ENCODE data around the gene CASP7. TPM values are rescaled to one million over a fixed set of nuclear protein-coding genes. Genes with fewer than 3 reads are reported as not detected.

CASP7 gene
- total RNA-seq, 1 donor from 2014 or later: 5.9 TPM

GRCh38 chr10:113706623-113707022 is 26.9 kb downstream of the CASP7 start:
- intact Hi-C loops (cut with DNase I): loop anchor here (5.0 kb wide), 1 partner anchor 91 kb away; no protein-coding TSS in a partner anchor
- no peak for DNase-seq (ENCODE audit: low spot score)

DNA sequence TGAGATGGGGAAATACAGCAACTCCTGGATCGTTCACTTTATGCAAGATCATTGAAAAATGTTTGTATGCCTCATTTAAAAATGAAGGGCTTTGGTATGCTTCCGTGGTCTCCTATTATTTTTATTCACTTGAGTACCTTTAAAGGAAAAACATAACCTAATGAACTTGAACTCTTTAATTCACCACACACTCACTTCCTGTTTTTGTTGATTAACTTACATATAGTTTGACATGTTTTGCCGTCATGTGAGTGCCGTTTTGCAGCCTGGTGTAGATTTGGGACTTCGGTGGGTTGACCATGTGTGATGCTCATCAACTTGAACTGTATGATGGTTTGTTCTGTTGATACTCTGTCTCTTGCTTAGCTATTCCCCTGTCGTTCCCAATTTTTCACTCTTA is 28.9 kb downstream of the CASP7 start:
- intact Hi-C loops (cut with DNase I): loop anchor here (5.0 kb wide), 1 partner anchor 89 kb away; no protein-coding TSS in a partner anchor
- DNase-seq (ENCODE audit: low spot score): no peak

DNA sequence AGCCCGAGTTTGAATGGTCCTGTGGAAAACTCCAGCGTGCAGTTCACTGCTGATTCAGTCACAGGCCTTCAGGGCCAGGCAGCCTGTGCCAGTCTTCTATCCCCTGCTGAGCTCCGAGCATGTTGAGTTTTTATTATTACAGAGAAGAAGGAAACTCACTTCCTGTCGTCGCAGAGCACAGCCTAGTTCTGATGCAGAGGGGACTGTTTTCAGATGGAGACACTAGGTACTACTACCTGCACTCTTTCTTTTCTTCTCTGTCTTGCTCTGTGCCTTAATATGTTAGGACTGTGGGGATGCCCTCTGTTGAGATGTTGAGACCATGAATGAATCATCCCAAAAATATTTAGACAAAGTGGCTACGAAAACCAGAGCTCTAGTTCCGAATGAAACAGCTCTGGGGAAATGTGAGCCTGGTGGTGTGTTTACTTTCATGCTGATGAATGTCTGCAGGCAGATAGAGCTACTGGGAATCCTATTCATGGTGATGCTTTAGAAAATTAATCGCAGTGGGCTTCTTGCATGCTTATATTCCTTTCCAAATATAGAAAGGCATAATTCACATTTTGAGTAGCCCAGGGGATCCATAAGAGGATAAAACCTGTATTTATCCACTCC is 29.6 kb downstream of the CASP7 start:
- intact Hi-C loops (cut with DNase I): loop anchor here (5.0 kb wide), 1 partner anchor 88 kb away; no protein-coding TSS in a partner anchor
- DNase-seq (ENCODE audit: low spot score): no peak

DNA sequence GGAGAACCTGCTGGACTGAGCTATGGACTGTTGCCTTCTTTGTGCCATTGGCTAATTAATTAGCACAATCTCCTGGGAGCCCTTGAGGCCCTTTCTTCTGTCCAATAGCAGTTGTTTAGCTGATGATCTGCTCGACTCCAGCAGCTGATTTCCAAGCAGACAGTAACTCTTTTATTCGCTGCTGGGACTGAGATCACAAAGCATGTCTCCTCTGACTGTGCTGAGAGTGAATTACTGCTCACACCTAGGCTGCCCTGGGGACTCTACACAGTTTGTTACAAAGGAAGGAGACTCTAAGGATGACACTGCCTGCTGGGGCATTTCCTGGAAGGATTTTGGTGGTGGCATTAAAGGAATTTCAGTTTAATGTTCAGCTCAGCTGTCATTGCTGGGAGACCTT is 31.4 kb downstream of the CASP7 start:
- DNase-seq (ENCODE audit: low spot score): no peak
- intact Hi-C loops (cut with DNase I): no loop called here

- intact Hi-C loops (cut with DNase I): no loop called here
- no peak for DNase-seq (ENCODE audit: low spot score)
These were observed 32.3 kb downstream of the CASP7 start for GRCh38 chr10:113712024-113712423.

DNA sequence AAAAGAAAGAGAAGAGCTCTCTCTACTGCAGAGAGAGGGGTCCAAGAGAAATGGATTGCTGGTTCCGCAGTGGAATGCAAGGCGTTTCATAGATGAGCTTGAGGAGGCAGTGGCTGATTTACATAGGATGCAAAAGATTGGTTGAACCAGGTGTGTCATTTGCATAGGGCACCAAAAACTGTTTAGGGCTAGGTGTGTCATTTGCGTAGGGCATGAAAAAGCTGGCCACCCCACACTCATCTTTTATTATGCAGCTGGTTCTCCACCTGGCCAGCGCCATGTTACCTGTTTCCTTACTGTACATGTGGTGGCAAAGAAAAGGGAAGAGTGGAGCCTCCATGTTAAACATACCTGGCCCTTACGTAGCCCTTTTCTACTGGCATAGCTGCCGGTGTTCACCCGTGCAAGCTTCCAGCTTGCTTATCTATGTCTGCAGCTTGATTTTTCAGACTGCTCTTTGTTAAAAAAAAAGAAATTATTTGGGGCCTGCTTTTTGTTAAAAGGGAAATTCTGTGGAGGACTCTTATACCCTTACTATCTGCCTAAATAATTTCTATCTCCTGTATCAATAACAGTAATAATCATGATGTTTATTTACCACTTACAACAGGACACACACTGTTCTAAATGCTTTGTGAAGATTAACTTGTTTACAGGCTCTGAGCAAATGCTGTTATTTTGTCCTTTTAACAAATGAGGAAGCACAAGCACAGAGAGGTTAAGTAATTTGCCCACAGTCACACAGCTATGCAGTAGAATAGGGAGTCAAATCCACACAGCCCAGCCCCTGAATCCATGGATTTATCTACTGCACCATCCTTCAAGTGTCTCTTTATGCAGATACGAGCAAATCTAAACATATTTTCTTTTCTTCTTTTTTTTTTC is 33.3 kb downstream of the CASP7 start:
- intact Hi-C loops (cut with DNase I): no loop called here
- no peak for DNase-seq (ENCODE audit: low spot score)

DNA sequence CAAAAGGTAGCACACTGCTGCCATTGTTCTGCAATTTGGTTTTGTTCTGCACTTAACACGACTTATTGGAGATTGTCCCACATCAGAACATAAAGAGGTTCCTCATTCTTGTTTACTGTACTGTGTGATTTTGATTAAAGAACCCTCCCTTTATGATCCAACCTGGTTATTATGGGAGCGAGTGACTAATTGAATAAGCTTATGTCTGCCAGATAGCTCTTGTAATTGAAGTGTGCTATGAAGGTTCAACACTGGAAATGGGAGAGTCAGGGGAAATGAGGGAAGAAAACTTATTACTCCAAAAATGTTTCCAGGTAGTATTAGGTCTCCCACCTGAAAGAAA is 33.9 kb downstream of the CASP7 start:
- no peak for DNase-seq (ENCODE audit: low spot score)
- intact Hi-C loops (cut with DNase I): no loop called here

- DNase-seq (ENCODE audit: low spot score): no peak
- intact Hi-C loops (cut with DNase I): no loop called here
These were observed 36.6 kb downstream of the CASP7 start for GRCh38 chr10:113716109-113716910.

DNA sequence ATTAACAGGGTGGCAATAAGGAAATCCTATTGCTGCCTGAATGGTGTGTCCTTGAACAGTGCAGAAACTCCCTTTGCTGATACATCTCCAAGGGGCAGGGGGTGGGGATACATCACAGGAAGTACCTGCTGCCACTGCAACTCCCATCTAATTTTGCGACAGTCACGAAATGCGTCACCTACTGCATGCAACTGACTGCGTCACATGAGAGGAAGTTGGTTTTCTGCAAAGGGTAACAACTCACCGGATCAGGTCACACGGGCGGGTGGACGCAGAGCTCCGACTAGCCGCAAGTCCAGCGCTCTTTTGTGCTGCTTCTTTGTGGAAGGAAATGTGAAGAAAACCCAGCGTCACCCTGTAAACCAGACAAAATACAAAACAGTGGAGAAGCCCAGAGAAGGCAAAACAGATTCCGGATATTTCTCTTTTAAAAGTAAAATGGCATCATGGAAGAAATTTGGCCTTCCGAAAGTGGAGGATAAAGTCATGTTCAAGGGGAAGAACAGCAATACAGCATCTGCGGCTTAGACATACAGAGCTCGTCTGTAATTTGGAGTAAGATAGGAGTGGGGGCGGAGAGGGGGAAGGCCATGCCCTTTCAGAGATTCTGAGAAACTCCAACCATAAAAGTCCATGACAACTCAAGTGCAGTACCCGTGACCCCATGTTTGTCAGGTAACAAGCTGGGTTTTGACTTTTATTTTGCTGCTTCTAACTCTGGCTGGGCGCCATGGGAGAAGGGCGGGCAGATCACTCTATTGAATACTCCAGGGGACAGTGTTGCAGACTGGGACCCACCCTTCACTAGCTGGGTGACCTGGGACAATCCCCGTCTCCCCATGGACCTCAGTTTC is 39.5 kb downstream of the CASP7 start:
- no peak for DNase-seq (ENCODE audit: low spot score)
- intact Hi-C loops (cut with DNase I): no loop called here

GRCh38 chr10:113720386-113720785 is 40.7 kb downstream of the CASP7 start:
- intact Hi-C loops (cut with DNase I): no loop called here

GRCh38 chr10:113732160-113732881 is 52.6 kb downstream of the CASP7 start:
- no peak for DNase-seq (ENCODE audit: low spot score)
- intact Hi-C loops (cut with DNase I): no loop called here

More at GRCh38 chr10:113720386-113720785, 40.7 kb downstream of the CASP7 start:
- no peak for DNase-seq (ENCODE audit: low spot score)

- DNase-seq (ENCODE audit: low spot score): no peak
- intact Hi-C loops (cut with DNase I): no loop called here
These were observed 53.3 kb downstream of the CASP7 start for GRCh38 chr10:113732966-113733365.

DNA sequence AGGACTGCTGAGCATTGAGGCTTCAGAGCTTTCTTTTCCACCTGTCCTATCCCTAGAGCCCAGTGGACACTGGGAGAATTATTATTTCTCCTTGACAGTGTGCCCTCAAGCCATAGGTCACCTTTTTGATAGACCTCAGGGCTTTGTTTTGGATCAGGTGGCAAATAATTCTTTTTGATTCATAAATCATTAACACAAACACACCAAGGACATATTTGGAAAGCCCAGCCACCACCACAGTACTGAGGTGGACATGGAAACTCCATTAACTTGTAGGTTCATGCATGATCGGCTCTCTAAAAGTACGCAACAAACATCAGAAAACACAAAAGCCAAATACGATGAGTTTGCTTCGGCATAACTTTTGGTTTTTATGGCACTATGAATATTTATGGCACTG is 53.9 kb downstream of the CASP7 start:
- DNase-seq (ENCODE audit: low spot score): no peak
- intact Hi-C loops (cut with DNase I): no loop called here

GRCh38 chr10:113735913-113736312 is 56.2 kb downstream of the CASP7 start:
- intact Hi-C loops (cut with DNase I): no loop called here
- no peak for DNase-seq (ENCODE audit: low spot score)

- no peak for DNase-seq (ENCODE audit: low spot score)
- intact Hi-C loops (cut with DNase I): no loop called here
These were observed 56.9 kb downstream of the CASP7 start for GRCh38 chr10:113736576-113736975.

DNA sequence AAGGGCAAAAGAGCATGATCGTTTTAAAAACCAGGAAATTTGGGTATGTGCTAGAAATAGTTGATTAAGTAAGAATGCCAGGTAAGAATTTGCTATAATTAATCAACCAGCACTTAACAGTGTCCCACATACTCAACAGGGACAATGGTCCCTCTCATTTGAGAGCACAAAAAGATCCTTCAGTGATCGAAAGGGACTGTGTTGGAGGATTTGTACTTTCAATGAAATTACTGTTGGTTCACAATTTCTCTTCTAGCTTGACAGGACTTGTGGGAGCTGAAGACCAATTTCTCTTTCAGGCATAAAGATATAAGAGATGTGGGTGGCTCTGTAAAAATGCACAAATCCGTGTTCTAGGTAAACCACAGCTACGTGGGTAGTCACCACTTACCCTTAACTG is 59.3 kb downstream of the CASP7 start:
- no peak for DNase-seq (ENCODE audit: low spot score)
- intact Hi-C loops (cut with DNase I): no loop called here

DNA sequence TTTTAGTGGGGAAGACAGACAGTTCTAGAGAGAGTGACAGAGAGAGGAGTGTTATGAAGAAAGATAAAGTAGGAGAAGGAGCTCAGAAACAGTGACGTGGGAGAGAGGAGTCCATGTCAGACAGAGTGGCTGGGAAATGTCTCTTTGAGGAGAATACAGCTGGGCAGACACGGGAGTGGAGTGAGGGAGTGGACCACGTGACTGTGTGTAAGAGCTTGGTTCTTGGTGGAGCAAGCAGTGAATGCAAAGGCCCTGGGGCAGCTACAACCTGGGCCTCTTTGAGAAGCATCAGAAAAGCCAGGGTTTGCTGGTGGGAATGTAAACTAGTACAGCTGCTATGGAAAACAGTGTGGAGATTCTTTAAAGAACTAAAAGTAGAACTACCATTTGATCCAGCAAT is 59.9 kb downstream of the CASP7 start:
- DNase-seq (ENCODE audit: low spot score): no peak
- intact Hi-C loops (cut with DNase I): no loop called here

DNA sequence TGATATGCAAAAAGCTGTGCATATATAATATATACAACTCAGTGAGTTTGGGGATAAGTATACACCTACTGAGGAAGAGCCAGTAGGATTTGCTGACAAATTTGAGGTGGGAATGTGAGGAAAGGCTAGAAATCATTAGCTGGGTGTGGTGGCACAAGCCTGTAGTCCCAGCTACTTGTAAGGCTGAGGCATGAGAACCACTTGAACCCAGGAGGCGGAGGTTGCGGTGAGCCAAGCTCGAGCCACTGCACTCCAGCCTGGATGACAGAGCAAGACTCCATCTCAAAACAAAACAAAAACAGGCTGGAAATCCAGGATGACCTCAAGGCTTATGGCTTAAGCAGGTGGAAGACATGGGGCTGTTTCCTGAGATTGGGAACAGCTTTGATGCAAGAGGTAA is 61.1 kb downstream of the CASP7 start:
- DNase-seq (ENCODE audit: low spot score): no peak
- intact Hi-C loops (cut with DNase I): no loop called here

DNA sequence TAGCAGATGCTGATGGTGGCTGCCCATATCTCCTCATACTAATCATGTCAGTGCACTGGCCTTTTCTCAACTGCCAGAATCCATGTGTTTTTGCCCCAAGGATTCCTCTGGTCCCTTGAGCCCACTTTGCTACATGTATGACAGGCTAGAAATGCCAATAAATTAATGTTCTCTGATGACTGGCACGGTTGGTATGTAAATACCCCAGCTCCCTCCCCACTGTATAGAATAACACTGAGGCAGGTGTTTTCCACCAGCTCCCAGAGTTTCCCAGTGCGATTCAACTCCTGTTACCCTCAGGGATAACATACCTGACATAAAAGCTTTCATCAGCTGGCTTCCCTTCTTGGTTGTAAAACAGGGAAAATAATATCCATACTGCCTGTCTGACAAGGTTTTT is 62.8 kb downstream of the CASP7 start:
- intact Hi-C loops (cut with DNase I): no loop called here
- no peak for DNase-seq (ENCODE audit: low spot score)

Measured in cardiac septum (tissue), 1 donor.